A549 (cell line): ENCODE measurements around the gene THBS2.

ENCODE experiments used
- BHLHE40 ChIP-seq: IDR thresholded peaks from 2 replicates; pipeline ENCODE4 v1.6.1; 2012; ENCODE audit warnings: low read depth, low read length, inconsistent platforms
- CEBPB ChIP-seq, 2 experiments: fragments of >200 bp in 1 of 2; sonication (Bioruptor Twin) in 1 of 2; formaldehyde crosslinking in 1 of 2; IDR thresholded peaks; 2 replicates each; pipeline ENCODE4 v1.6.1; 2012 to 2016
- CTCF ChIP-seq: fragments of >200 bp; sonication (Bioruptor Twin); formaldehyde crosslinking; IDR thresholded peaks from 3 replicates; pipeline ENCODE4 v1.5.1; 2016
- EP300 ChIP-seq, 2 experiments: fragments of >200 bp; sonication (Bioruptor Twin); formaldehyde crosslinking; IDR thresholded peaks; 2 replicates in 1 of 2; 3 replicates in 1 of 2; pipeline ENCODE4 v1.6.1; 2016 to 2017
- HDAC2 ChIP-seq: fragments of 200-600 bp; sonication (generic); IDR thresholded peaks from 2 replicates; pipeline ENCODE4 v1.6.1; 2016
- HMGXB4 ChIP-seq: fragments of 250-450 bp; sonication (Bioruptor Pico); IDR thresholded peaks from 2 replicates; pipeline ENCODE4 v1.5.0; 2021; ENCODE audit warnings: mild to moderate bottlenecking, moderate library complexity, borderline replicate concordance
- HOXB5 ChIP-seq: fragments of 250-450 bp; sonication (Bioruptor Pico); IDR thresholded peaks from 2 replicates; pipeline ENCODE4 v1.5.0; 2020; ENCODE audit warnings: mild to moderate bottlenecking, moderate library complexity
- MAX ChIP-seq: IDR thresholded peaks from 2 replicates; pipeline ENCODE4 v1.6.1; 2012
- MYC ChIP-seq: IDR thresholded peaks from 2 replicates; pipeline ENCODE4 v1.6.1; 2012; ENCODE audit warnings: mild to moderate bottlenecking, inconsistent platforms, low read length, improper control_type of control experiment, borderline replicate concordance
- PHF8 ChIP-seq: fragments of 200-600 bp; sonication (generic); IDR thresholded peaks from 2 replicates; pipeline ENCODE4 v1.6.1; 2016; ENCODE audit warnings: low read depth, mild to moderate bottlenecking, antibody characterized with exemption, moderate library complexity, borderline replicate concordance
- POLR2A ChIP-seq: IDR thresholded peaks from 2 replicates; pipeline ENCODE4 v1.6.1; 2012; ENCODE audit warnings: mild to moderate bottlenecking, low read length
- POLR2AphosphoS2 ChIP-seq: conservative IDR thresholded peaks from 2 replicates; pipeline ENCODE4 v1.6.1; 2012; ENCODE audit warnings: low read length, improper control_type of control experiment, inconsistent platforms
- ZSCAN20 ChIP-seq: fragments of 250-450 bp; sonication (Bioruptor Pico); IDR thresholded peaks from 2 replicates; pipeline ENCODE4 v1.8.0; 2022; ENCODE audit warnings: mild to moderate bottlenecking, moderate library complexity

- TF ChIP-seq MAX (no peak), CTCF (no peak), BHLHE40 (no peak), POLR2AphosphoS2 (no peak), MYC (no peak), EP300 (IDR thresholded peaks at IDR 0.05) (no peak), HMGXB4 (CRISPR knock-in tag) (no peak), HOXB5 (CRISPR knock-in tag) (no peak), POLR2A (no peak), CEBPB (IDR thresholded peaks at IDR 0.05) (no peak), HDAC2 (no peak), ZSCAN20 (CRISPR knock-in tag) (no peak), PHF8 (no peak)
Measured at GRCh38 chr6:169166896-169167580, 86.6 kb downstream of the THBS2 start.
